H1 (cell line): ENCODE measurements around the gene MYO9A. TPM values are rescaled to one million over a fixed set of nuclear protein-coding genes. Genes with fewer than 3 reads are reported as not detected.

Experiments used
- CTCF ChIA-PET: fragments of 300-600 bp; sonication (Branson Sonifier 250); formaldehyde crosslinking; loops from one replicate; lab custom pipeline; 2021; ENCODE audit not compliant: partially characterized antibody; lab: Charles Lee
- POLR2A ChIA-PET: fragments of 300-600 bp; sonication (Branson Sonifier 250); formaldehyde crosslinking; loops from one replicate; lab custom pipeline; 2021; ENCODE audit warnings: inconsistent platforms; ENCODE audit not compliant: partially characterized antibody; lab: Charles Lee
- DNase-seq, 2 experiments: peaks; one replicate each; pipeline versions ENCODE4 v3.0.0 to v3.0.0-alpha.2; 2010 to 2022; ENCODE audit warnings: low spot score in 2 of 2, low read depth in 1 of 2, mixed read lengths in 1 of 2
- FAIRE-seq: peaks from 2 replicates; lab custom pipeline; 2011; peaks lifted over from hg19 to GRCh38; lab: Jason Lieb, UNC
- H2AFZ ChIP-seq: 2 replicates; pipeline ENCODE4 v1.8.1; 2012; ENCODE audit warnings: low read length, inconsistent platforms
- H2AK5ac ChIP-seq: 2 replicates; pipeline ENCODE4 v1.6.1; 2013; ENCODE audit warnings: low read depth, low read length
- H2BK120ac ChIP-seq: replicated peaks from 2 replicates; pipeline ENCODE3; 2013; ENCODE audit warnings: low read depth, low read length, inconsistent platforms
- H2BK12ac ChIP-seq: 2 replicates; pipeline ENCODE4 v1.6.1; 2013; ENCODE audit warnings: low read depth, low read length
- H2BK15ac ChIP-seq: 2 replicates; pipeline ENCODE4 v1.6.1; 2013; ENCODE audit warnings: low read length
- H2BK20ac ChIP-seq: 2 replicates; pipeline ENCODE4 v1.6.1; 2013; ENCODE audit warnings: low read length
- H2BK5ac ChIP-seq: 2 replicates; pipeline ENCODE4 v1.6.1; 2013; ENCODE audit warnings: low read depth, low read length
- H3K14ac ChIP-seq: 2 replicates; pipeline ENCODE4 v1.6.1; 2013; ENCODE audit warnings: inconsistent platforms; ENCODE audit not compliant: insufficient read length
- H3K18ac ChIP-seq: 2 replicates; pipeline ENCODE4 v1.6.1; 2013; ENCODE audit warnings: low read length; ENCODE audit errors: extremely low read depth
- H3K23ac ChIP-seq: 2 replicates; pipeline ENCODE4 v1.6.1; 2013; ENCODE audit warnings: inconsistent platforms; ENCODE audit not compliant: insufficient read length
- H3K23me2 ChIP-seq: 2 replicates; pipeline ENCODE4 v1.6.1; 2013; ENCODE audit warnings: low read depth, low read length
- H3K27ac ChIP-seq: 2 replicates; pipeline ENCODE4 v1.6.1; 2011; ENCODE audit warnings: low read depth, low read length, inconsistent platforms
- H3K27me3 ChIP-seq, 4 experiments: replicated peaks in 1 of 4; 1 replicate in 1 of 4; 2 replicates in 3 of 4; pipeline versions ENCODE4 v1.6.1 to v1.8.1; 2011 to 2013; ENCODE audit warnings: low read length in 3 of 4, mild to moderate bottlenecking in 3 of 4, inconsistent platforms in 2 of 4, mixed read lengths in 2 of 4, moderate library complexity in 1 of 4; ENCODE audit not compliant: control insufficient read depth in 3 of 4, insufficient read depth in 3 of 4; ENCODE audit errors: extremely low read depth in 1 of 4
- H3K36me3 ChIP-seq, 4 experiments: 2 replicates each; pipeline versions ENCODE4 v1.6.1 to v1.8.1; 2011 to 2013; ENCODE audit warnings: mild to moderate bottlenecking in 4 of 4, low read length in 3 of 4, moderate library complexity in 2 of 4, control low read depth in 1 of 4, inconsistent platforms in 1 of 4; ENCODE audit not compliant: insufficient read depth in 4 of 4, control insufficient read depth in 2 of 4
- H3K4ac ChIP-seq: replicated peaks from 2 replicates; pipeline ENCODE3; 2013; ENCODE audit warnings: low read length, low read depth, mixed read lengths, inconsistent platforms; ENCODE audit not compliant: insufficient read length
- H3K4me1 ChIP-seq, 4 experiments: replicated peaks in 1 of 4; 1 replicate in 1 of 4; 2 replicates in 3 of 4; pipeline versions ENCODE4 v1.6.1 to v1.8.1; 2011 to 2013; ENCODE audit warnings: low read length in 3 of 4, inconsistent platforms in 2 of 4, mixed read lengths in 1 of 4; ENCODE audit not compliant: insufficient read depth in 4 of 4, control insufficient read depth in 3 of 4
- H3K4me2 ChIP-seq, 2 experiments: 2 replicates each; pipeline versions ENCODE4 v1.6.1 to v1.8.1; 2011 to 2013; ENCODE audit warnings: low read depth in 2 of 2, low read length in 2 of 2, control low read depth in 1 of 2, inconsistent platforms in 1 of 2, mild to moderate bottlenecking in 1 of 2; ENCODE audit not compliant: insufficient read depth in 1 of 2
- H3K4me3 ChIP-seq, 4 experiments: fragments of 200-600, 300-600 bp in 1 of 4; sonication (generic), shearing (Covaris generic), sonication (Bioruptor Twin) in 1 of 4; 2 replicates each; pipeline versions ENCODE4 v1.5.1 to v1.8.1; 2011 to 2016; ENCODE audit warnings: low read length in 4 of 4, low read depth in 3 of 4, control low read depth in 2 of 4, inconsistent platforms in 2 of 4, mild to moderate bottlenecking in 2 of 4, mixed read lengths in 1 of 4, moderate library complexity in 1 of 4; ENCODE audit not compliant: insufficient read depth in 2 of 4; ENCODE audit errors: extremely low read depth in 1 of 4
- H3K56ac ChIP-seq: replicated peaks from 2 replicates; pipeline ENCODE3; 2013; ENCODE audit warnings: low read depth, mild to moderate bottlenecking, mixed read lengths, low read length, inconsistent platforms; ENCODE audit not compliant: insufficient read length
- H3K79me1 ChIP-seq: 2 replicates; pipeline ENCODE4 v1.6.1; 2013; ENCODE audit warnings: low read depth, low read length, control low read depth
- H3K79me2 ChIP-seq, 2 experiments: 2 replicates each; pipeline versions ENCODE4 v1.6.1 to v1.8.1; 2012 to 2013; ENCODE audit warnings: low read length in 2 of 2, mild to moderate bottlenecking in 2 of 2, inconsistent platforms in 1 of 2; ENCODE audit not compliant: insufficient read depth in 2 of 2, control insufficient read depth in 1 of 2
- H3K9ac ChIP-seq, 4 experiments: replicated peaks in 1 of 4; 1 replicate in 1 of 4; 2 replicates in 3 of 4; pipeline versions ENCODE4 v1.6.1 to v1.8.1; 2011 to 2013; ENCODE audit warnings: low read depth in 3 of 4, low read length in 3 of 4, control low read depth in 2 of 4, mild to moderate bottlenecking in 2 of 4, moderate library complexity in 2 of 4, inconsistent platforms in 1 of 4; ENCODE audit errors: extremely low read depth in 1 of 4
- H3K9me3 ChIP-seq, 2 experiments: 2 replicates each; pipeline versions ENCODE4 v1.6.1 to v1.8.1; 2012 to 2013; ENCODE audit warnings: mild to moderate bottlenecking in 2 of 2, moderate library complexity in 2 of 2, control low read depth in 1 of 2, inconsistent platforms in 1 of 2, low read depth in 1 of 2, low read length in 1 of 2, mixed read lengths in 1 of 2; ENCODE audit not compliant: insufficient read depth in 2 of 2
- H4K20me1 ChIP-seq, 2 experiments: replicated peaks in 1 of 2; 2 replicates each; pipeline versions ENCODE3 to v1.8.1; 2011 to 2013; ENCODE audit warnings: inconsistent platforms in 2 of 2, low read length in 2 of 2, mild to moderate bottlenecking in 1 of 2; ENCODE audit not compliant: insufficient read depth in 2 of 2, control insufficient read depth in 1 of 2
- H4K5ac ChIP-seq: 2 replicates; pipeline ENCODE4 v1.6.1; 2013; ENCODE audit warnings: low read length, low read depth, mixed read lengths, inconsistent platforms; ENCODE audit not compliant: insufficient read length
- H4K8ac ChIP-seq: 2 replicates; pipeline ENCODE4 v1.8.0; 2013; ENCODE audit warnings: mild to moderate bottlenecking, moderate library complexity, low read length, inconsistent platforms; ENCODE audit not compliant: insufficient read depth; ENCODE audit errors: extremely low read depth
- H4K91ac ChIP-seq: replicated peaks from 2 replicates; pipeline ENCODE3; 2013; ENCODE audit warnings: low read length, mixed read lengths, inconsistent platforms; ENCODE audit not compliant: insufficient read length
- CEBPB ChIP-seq: IDR thresholded peaks from 2 replicates; pipeline ENCODE4 v1.6.1; 2012; ENCODE audit warnings: low read depth, low read length
- FOSL1 ChIP-seq: IDR thresholded peaks from 2 replicates; pipeline ENCODE4 v1.6.1; 2011; ENCODE audit warnings: mild to moderate bottlenecking, low read depth, low read length, moderate library complexity; ENCODE audit not compliant: insufficient read depth
- KDM4A ChIP-seq: IDR thresholded peaks from one replicate; pipeline ENCODE4 v1.7.1; 2012; ENCODE audit warnings: low read depth, mild to moderate bottlenecking, moderate library complexity, low read length, inconsistent platforms; ENCODE audit not compliant: severe bottlenecking
- MAX ChIP-seq: IDR thresholded peaks from 2 replicates; pipeline ENCODE4 v1.6.1; 2012; ENCODE audit warnings: inconsistent platforms
- NRF1 ChIP-seq: IDR thresholded peaks from 2 replicates; pipeline ENCODE4 v1.6.1; 2011; ENCODE audit warnings: mild to moderate bottlenecking, low read depth, low read length, improper control_type of control experiment
- PHF8 ChIP-seq: fragments of 200-600 bp; sonication (generic); conservative IDR thresholded peaks from 2 replicates; pipeline ENCODE4 v1.7.1; 2012; ENCODE audit warnings: low read depth, mild to moderate bottlenecking, inconsistent platforms, low read length, moderate library complexity
- POLR2AphosphoS5 ChIP-seq: IDR thresholded peaks from 2 replicates; pipeline ENCODE4 v1.6.1; 2011; ENCODE audit warnings: low read depth, low read length
- RXRA ChIP-seq: IDR thresholded peaks from 2 replicates; pipeline ENCODE4 v1.6.1; 2011; ENCODE audit warnings: low read depth, mild to moderate bottlenecking, low read length, moderate library complexity; ENCODE audit not compliant: insufficient read depth
- SIRT6 ChIP-seq: IDR thresholded peaks from one replicate; pipeline ENCODE4 v1.7.1; 2012; ENCODE audit warnings: low read length, inconsistent platforms
- TAF1 ChIP-seq: IDR thresholded peaks from 2 replicates; pipeline ENCODE4 v1.6.1; 2011; ENCODE audit warnings: mild to moderate bottlenecking, low read depth, low read length
- TCF12 ChIP-seq: IDR thresholded peaks from 2 replicates; pipeline ENCODE4 v1.6.1; 2011; ENCODE audit warnings: low read depth, mild to moderate bottlenecking, low read length
- YY1 ChIP-seq: IDR thresholded peaks from 2 replicates; pipeline ENCODE4 v1.6.1; 2011; ENCODE audit warnings: low read depth, mild to moderate bottlenecking, low read length
- WGBS, 2 experiments: shearing (Covaris generic) in 1 of 2; methylation state at CpG; one replicate each; pipeline versions ENCODE4 v1.1.6 to v1.1.7; 2013 to 2015; ENCODE audit warnings: low lambda C conversion rate in 2 of 2, mixed read lengths in 2 of 2, inconsistent platforms in 1 of 2, low coverage in 1 of 2, missing lambda C conversion rate in 1 of 2; ENCODE audit not compliant: insufficient replicate concordance in 2 of 2, insufficient coverage in 1 of 2, insufficient read length in 1 of 2; ENCODE audit errors: extremely low coverage in 1 of 2, missing lambda C conversion rate in 1 of 2; 5-methylcytosine and 5-hydroxymethylcytosine counted together
- polyA plus RNA-seq, 7 experiments: library from polyadenylated mRNA; depleted of rRNA in 3 of 7; stranded (reverse) in 5 of 7; unstranded in 2 of 7; fragments of >200 nt in 5 of 7; fragments of 200-250 nt in 2 of 7; gene quantifications; 1 replicate in 5 of 7; 2 replicates in 1 of 7; 4 replicates in 1 of 7; pipeline versions ENCODE4 v1.2.1 to v1.2.3, GENCODE V29; 2011 to 2013; ENCODE audit warnings: missing spikeins in 2 of 7, mixed read lengths in 2 of 7
- total RNA-seq: library from RNA; stranded (reverse); fragmentation: NEBNext Ultra II Directional; extraction: Animal tissue kit (Norgen Biotek cat#: 25700); gene quantifications from 2 replicates; pipeline ENCODE4 v1.2.1, GENCODE V29; 2021
- TF ChIP-seq, protein P1 (sequence below): IDR thresholded peaks from 2 replicates; pipeline ENCODE4 v1.6.1; 2011; ENCODE audit warnings: low read depth, mild to moderate bottlenecking, low read length; ENCODE audit not compliant: insufficient read depth

MYO9A gene
- total and polyA plus RNA-seq, 2 of the 8 experiments (the other 6 are each of a cell fraction or from before 2014, with no cell fraction given) = 3.9 to 26.0 TPM

GRCh38 chr15:72037321-72037720 is 80.6 kb downstream of the MYO9A start:
- Histone ChIP-seq H3K4ac (no peak overlapping the region), H4K5ac (no peak overlapping the region), H3K9ac (no peak overlapping the region), H2BK20ac (no peak overlapping the region), H3K27me3 (no peaks in the 10 kb centered on the region), H2BK12ac (no peak overlapping the region), H4K20me1 (peaks cover 0 to 2% of the 10 kb centered on the region in 2 experiments), H2BK5ac (no peak overlapping the region), H4K8ac (no peak overlapping the region), H3K56ac (no peak overlapping the region), H3K79me1 (no peaks in the 10 kb centered on the region; the same call in 1 of the 2 replicates), H3K79me2 (no peaks in the 10 kb centered on the region), H3K4me3 (no peak overlapping the region), H2BK120ac (no peak overlapping the region), H3K18ac (no peak overlapping the region), H2BK15ac (no peak overlapping the region), H3K4me1 (peaks cover 0 to 2% (median 0%) of the 10 kb centered on the region in 4 experiments; a peak in 2 of 7 replicates), H3K23me2 (no peaks in the 10 kb centered on the region), H2AK5ac (no peak overlapping the region), H3K4me2 (no peak overlapping the region), H3K14ac (no peak overlapping the region), H3K23ac (no peak overlapping the region), H3K27ac (no peak overlapping the region), H4K91ac (no peak overlapping the region), H3K36me3 (no peaks in the 10 kb centered on the region), H2AFZ (no peak overlapping the region), H3K9me3 (peaks cover 0 to 3% of the 10 kb centered on the region in 2 experiments; a peak in 1 of 4 replicates)
- FAIRE-seq = no peak
- no peak for DNase-seq
- TF ChIP-seq CEBPB (no peak), PHF8 (no peak), FOSL1 (no peak), NRF1 (no peak), POLR2AphosphoS5 (no peak), MAX (no peak), RXRA (no peak), TCF12 (no peak), TAF1 (no peak), SIRT6 (no peak), KDM4A (no peak), YY1 (no peak)
- TF ChIP-seq, protein P1, sequence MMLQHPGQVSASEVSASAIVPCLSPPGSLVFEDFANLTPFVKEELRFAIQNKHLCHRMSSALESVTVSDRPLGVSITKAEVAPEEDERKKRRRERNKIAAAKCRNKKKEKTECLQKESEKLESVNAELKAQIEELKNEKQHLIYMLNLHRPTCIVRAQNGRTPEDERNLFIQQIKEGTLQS = no peak
- ChIA-PET POLR2A (no interaction called here), CTCF (no interaction called here)
- 82% methylated on average over 4 of the region's 4 CpGs; no CpG with 5 or more reads in 1 of the 2 experiments for WGBS, 2 experiments
